ENCODE results near the gene MAPKAP1.

- TF ChIP-seq REST (IDR thresholded peaks at IDR 0.05; ENCODE audit: insufficient read depth in 1 of 2, low read depth in 2 of 2, low read length in 2 of 2) (no peak), POLR2AphosphoS5 (IDR thresholded peaks at IDR 0.05; ENCODE audit: low read depth, low read length) (no peak), SIN3A (IDR thresholded peaks at IDR 0.05; ENCODE audit: borderline replicate concordance, insufficient read depth, low read length) (no peak)
Measured at GRCh38 chr9:125497478-125497877, 209.5 kb downstream of the MAPKAP1 start.
